HepG2 (cell line): ENCODE data around the gene NEURL2. TPM values are rescaled to one million over a fixed set of nuclear protein-coding genes. Genes with fewer than 3 reads are reported as not detected.

Experiments used
- ATF4 ChIP-seq, 2 experiments: fragments of 450-650 bp in 1 of 2; sonication (generic) in 1 of 2; formaldehyde crosslinking; IDR thresholded peaks; 2 replicates each; pipeline versions ENCODE4 v1.5.0 to v1.8.0; 2020 to 2022; ENCODE audit warnings: mild to moderate bottlenecking in 1 of 2, missing genetic modification reagents in 1 of 2
- BRF2 ChIP-seq: sonication (generic); formaldehyde crosslinking; IDR thresholded peaks from 2 replicates; pipeline ENCODE4 v1.8.1; 2022; ENCODE audit warnings: mild to moderate bottlenecking, missing genetic modification reagents
- CBX1 ChIP-seq: IDR thresholded peaks from one replicate; pipeline ENCODE4 v1.6.1; 2016; ENCODE audit warnings: antibody characterized with exemption, low read depth
- CERS6 ChIP-seq: sonication (generic); formaldehyde crosslinking; IDR thresholded peaks from 2 replicates; pipeline ENCODE4 v1.5.0; 2020; ENCODE audit warnings: missing genetic modification reagents
- HNRNPL ChIP-seq: fragments of 200-400 bp; formaldehyde crosslinking; IDR thresholded peaks from 2 replicates; pipeline ENCODE4 v1.6.1; 2017; ENCODE audit warnings: mild to moderate bottlenecking, low read depth, low read length
- HOXA3 ChIP-seq: sonication (generic); formaldehyde crosslinking; IDR thresholded peaks from 2 replicates; pipeline ENCODE4 v1.5.0; 2020; ENCODE audit warnings: missing genetic modification reagents
- KLF16 ChIP-seq, 2 experiments: sonication (generic) in 1 of 2; formaldehyde crosslinking in 1 of 2; IDR thresholded peaks; 2 replicates each; pipeline versions ENCODE4 v1.6.1 to v1.8.0; 2016 to 2023; ENCODE audit warnings: missing genetic modification reagents in 2 of 2, missing compliant biosample characterization in 1 of 2
- MEF2D ChIP-seq: sonication (generic); formaldehyde crosslinking; IDR thresholded peaks from 2 replicates; pipeline ENCODE4 v1.5.1; 2020; ENCODE audit warnings: mild to moderate bottlenecking, missing genetic modification reagents
- MEIS1 ChIP-seq: sonication (generic); formaldehyde crosslinking; IDR thresholded peaks from 2 replicates; pipeline ENCODE4 v1.9.0; 2021; ENCODE audit warnings: mild to moderate bottlenecking, missing genetic modification reagents, moderate library complexity, borderline replicate concordance
- PRMT3 ChIP-seq: sonication (generic); formaldehyde crosslinking; IDR thresholded peaks from 2 replicates; pipeline ENCODE4 v1.8.1; 2022; ENCODE audit warnings: low read depth, mild to moderate bottlenecking, moderate library complexity, missing genetic modification reagents, borderline replicate concordance
- SMC3 ChIP-seq: IDR thresholded peaks from 2 replicates; pipeline ENCODE4 v1.6.1; 2011; ENCODE audit warnings: low read length, improper control_type of control experiment
- SYNCRIP ChIP-seq: fragments of 200-400 bp; formaldehyde crosslinking; IDR thresholded peaks from 2 replicates; pipeline ENCODE4 v1.6.1; 2018; ENCODE audit warnings: mild to moderate bottlenecking, low read depth, low read length; ENCODE audit not compliant: insufficient read depth
- TAF1 ChIP-seq: sonication (generic); formaldehyde crosslinking; IDR thresholded peaks from 2 replicates; pipeline ENCODE4 v1.4.0; 2020; ENCODE audit warnings: missing genetic modification reagents
- TOE1 ChIP-seq: sonication (generic); formaldehyde crosslinking; IDR thresholded peaks from 2 replicates; pipeline ENCODE4 v1.4.0; 2020; ENCODE audit warnings: mild to moderate bottlenecking, missing genetic modification reagents
- ZBTB38 ChIP-seq: sonication (generic); formaldehyde crosslinking; IDR thresholded peaks from 2 replicates; pipeline ENCODE4 v1.5.1; 2020; ENCODE audit warnings: mild to moderate bottlenecking, missing genetic modification reagents
- ZFP82 ChIP-seq: sonication (generic); formaldehyde crosslinking; IDR thresholded peaks from 2 replicates; pipeline ENCODE4 v1.5.1; 2020; ENCODE audit warnings: mild to moderate bottlenecking, missing genetic modification reagents, borderline replicate concordance
- ZNF530 ChIP-seq: sonication (generic); formaldehyde crosslinking; IDR thresholded peaks from 2 replicates; pipeline ENCODE4 v1.5.0; 2020; ENCODE audit warnings: low read depth, mild to moderate bottlenecking, missing genetic modification reagents
- ZNF792 ChIP-seq: IDR thresholded peaks from 2 replicates; pipeline ENCODE4 v1.6.1; 2016
- ZNF841 ChIP-seq: sonication (generic); formaldehyde crosslinking; IDR thresholded peaks from 2 replicates; pipeline ENCODE4 v1.8.1; 2023; ENCODE audit warnings: missing genetic modification reagents, borderline replicate concordance
- ZNF878 ChIP-seq: sonication (generic); formaldehyde crosslinking; IDR thresholded peaks from 2 replicates; pipeline ENCODE4 v1.8.1; 2023; ENCODE audit warnings: mild to moderate bottlenecking, missing genetic modification reagents, moderate library complexity
- polyA plus RNA-seq, 8 experiments: library from polyadenylated mRNA; depleted of rRNA in 3 of 8; stranded (reverse) in 7 of 8; unstranded in 1 of 8; fragments of >200 nt; fragmentation: Illumina TruSeq in 4 of 8; extraction: Trizol in 4 of 8; gene quantifications; 2 replicates each; pipeline versions ENCODE4 v1.2.1 to v1.2.3, GENCODE V29; 2011 to 2016; ENCODE audit warnings: low read depth in 4 of 8, missing spikeins in 1 of 8, mixed read lengths in 1 of 8; ENCODE audit not compliant: insufficient read depth in 1 of 8
- total RNA-seq, 5 experiments: library from RNA; depleted of rRNA; stranded (reverse); fragments of >200 nt; fragmentation: Illumina TruSeq; extraction: Trizol; gene quantifications; 2 replicates each; pipeline ENCODE4 v1.2.3, GENCODE V29; 2016; ENCODE audit warnings: low read depth in 1 of 5
- TF ChIP-seq, protein P1 (sequence below): sonication (generic); formaldehyde crosslinking; IDR thresholded peaks from 2 replicates; pipeline ENCODE4 v1.5.0; 2020; ENCODE audit warnings: missing genetic modification reagents, mild to moderate bottlenecking, borderline replicate concordance
- TF ChIP-seq, protein P2 (sequence below), 2 experiments: sonication (generic) in 1 of 2; formaldehyde crosslinking in 1 of 2; IDR thresholded peaks; 2 replicates each; pipeline versions ENCODE4 v1.4.0 to v1.6.1; 2018 to 2020; ENCODE audit warnings: missing genetic modification reagents in 2 of 2, borderline replicate concordance in 1 of 2, low read depth in 1 of 2, mild to moderate bottlenecking in 1 of 2, missing biosample characterization in 1 of 2

NEURL2 gene
- total and polyA plus RNA-seq, 2 of the 13 experiments (the other 11 are each of a cell fraction or from before 2014, with no cell fraction given) = 7.2 to 9.7 TPM

DNA sequence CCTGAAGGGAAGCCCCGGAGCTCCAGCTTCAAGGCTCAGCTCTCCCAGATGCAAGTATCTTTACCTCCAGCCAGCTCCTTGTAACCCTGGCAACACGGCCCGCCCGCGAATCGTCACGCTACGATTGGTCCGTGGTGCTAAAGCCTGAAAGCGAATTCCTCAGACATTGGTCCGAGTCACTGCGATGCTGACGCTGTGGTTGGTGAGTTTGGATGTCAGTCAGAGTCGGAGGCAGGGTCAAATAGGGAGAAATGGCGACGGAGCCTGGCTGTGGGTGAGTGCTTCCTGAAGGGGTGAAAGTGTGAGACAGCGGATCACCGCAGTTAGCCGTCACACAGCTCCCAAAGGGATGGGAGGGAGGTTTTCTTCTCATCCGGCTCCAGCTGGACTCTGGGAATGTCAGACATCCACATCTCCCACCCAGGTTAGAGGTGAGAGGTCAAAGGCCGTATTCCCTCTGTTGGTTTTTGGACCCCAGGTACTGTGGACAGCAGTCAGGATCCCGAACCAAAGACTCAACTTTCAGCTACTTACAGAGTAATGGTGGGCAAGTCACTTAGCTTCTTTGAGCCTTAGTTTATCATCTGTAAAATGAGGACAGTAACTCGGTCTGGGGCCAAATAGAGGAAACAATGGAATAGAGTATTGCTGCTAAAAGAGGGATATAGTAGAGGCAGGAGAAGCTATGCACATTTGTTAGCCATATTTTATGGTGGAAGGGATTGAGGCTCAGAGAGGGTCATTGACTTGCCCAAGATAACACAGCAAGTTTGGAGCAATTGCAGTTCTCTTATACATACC lies 9.8 kb downstream of the NEURL2 start, which contains the start of gene ZSWIM1 (continued):
- no peak for TF ChIP-seq BRF2 (CRISPR knock-in tag)
- peak; percentile 73 for TF ChIP-seq MEF2D (CRISPR knock-in tag)
- no peak for TF ChIP-seq ZFP82 (CRISPR knock-in tag)
- TF ChIP-seq CERS6 (CRISPR knock-in tag) = no peak
- TF ChIP-seq ZNF878 (CRISPR knock-in tag) = no peak
- peak in 1 of 2 experiments; percentile 65; a peak in 1 of 4 replicates for TF ChIP-seq KLF16 (CRISPR knock-in tag; IDR thresholded peaks at IDR 0.05)
- TF ChIP-seq HOXA3 = peak; percentile 87
- TF ChIP-seq TOE1 (CRISPR knock-in tag) = peak; percentile 91; the same call in 1 of the 2 replicates
- TF ChIP-seq SMC3 = peak; percentile 39
- TF ChIP-seq SYNCRIP = no peak
- TF ChIP-seq CBX1 = no peak
- TF ChIP-seq MEIS1 = peak; percentile 94
- TF ChIP-seq ZNF841 (CRISPR knock-in tag) = no peak
- peak; percentile 83; the same call in 1 of the 2 replicates for TF ChIP-seq ZNF792 (CRISPR knock-in tag)
- TF ChIP-seq PRMT3 = no peak
- TF ChIP-seq ZBTB38 (CRISPR knock-in tag) = 0 out of 2 replicates have a peak, but pooled peaks have one; percentile 8
- 0 out of 2 replicates have a peak, but pooled peaks have one; percentile 28 for TF ChIP-seq HNRNPL
- TF ChIP-seq TAF1 (CRISPR knock-in tag) = peak; percentile 99
- TF ChIP-seq ATF4 (CRISPR knock-in tag; IDR thresholded peaks at IDR 0.05) = 0 out of 4 replicates have a peak, but pooled peaks of 1 of the 2 experiments have one; percentile 33
- TF ChIP-seq, protein P1, sequence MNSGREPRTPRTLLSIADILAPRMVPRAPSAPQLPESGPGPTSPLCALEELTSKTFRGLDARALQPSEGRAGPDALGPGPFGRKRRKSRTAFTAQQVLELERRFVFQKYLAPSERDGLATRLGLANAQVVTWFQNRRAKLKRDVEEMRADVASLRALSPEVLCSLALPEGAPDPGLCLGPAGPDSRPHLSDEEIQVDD (CRISPR knock-in tag) = no peak
- TF ChIP-seq ZNF530 (CRISPR knock-in tag) = no peak
- TF ChIP-seq, protein P2, sequence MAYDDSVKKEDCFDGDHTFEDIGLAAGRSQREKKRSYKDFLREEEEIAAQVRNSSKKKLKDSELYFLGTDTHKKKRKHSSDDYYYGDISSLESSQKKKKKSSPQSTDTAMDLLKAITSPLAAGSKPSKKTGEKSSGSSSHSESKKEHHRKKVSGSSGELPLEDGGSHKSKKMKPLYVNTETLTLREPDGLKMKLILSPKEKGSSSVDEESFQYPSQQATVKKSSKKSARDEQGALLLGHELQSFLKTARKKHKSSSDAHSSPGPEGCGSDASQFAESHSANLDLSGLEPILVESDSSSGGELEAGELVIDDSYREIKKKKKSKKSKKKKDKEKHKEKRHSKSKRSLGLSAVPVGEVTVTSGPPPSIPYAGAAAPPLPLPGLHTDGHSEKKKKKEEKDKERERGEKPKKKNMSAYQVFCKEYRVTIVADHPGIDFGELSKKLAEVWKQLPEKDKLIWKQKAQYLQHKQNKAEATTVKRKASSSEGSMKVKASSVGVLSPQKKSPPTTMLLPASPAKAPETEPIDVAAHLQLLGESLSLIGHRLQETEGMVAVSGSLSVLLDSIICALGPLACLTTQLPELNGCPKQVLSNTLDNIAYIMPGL (CRISPR knock-in tag; IDR thresholded peaks at IDR 0.05; ENCODE audit: borderline replicate concordance in 1 of 2, low read depth in 1 of 2) = peak; percentile 70 to 83
